ENCODE measurements around the gene ANO9. TPM values are rescaled to one million over a fixed set of nuclear protein-coding genes. Genes with fewer than 3 reads are reported as not detected.

ANO9 gene
- total RNA-seq, 2 donors from 2014 or later = 34.3 to 56.5 TPM

- Mint-ChIP-seq H3K27ac (no peak overlapping the region), H3K27me3 (ENCODE audit: low read depth) (peaks cover 34% of the 10 kb centered on the region), H3K4me1 (ENCODE audit: low read depth) (peaks cover 11% of the 10 kb centered on the region), H3K9me3 (no peaks in the 10 kb centered on the region), H3K4me3 (peak overlapping the region; percentile 81 to 83), H3K36me3 (ENCODE audit: insufficient read depth in 2 of 2) (peaks cover 2% of the 10 kb centered on the region in 2 donors)
- DNase-seq (no peak), ATAC-seq (replicated peaks in 1 of 2) (no peak)
These were observed 73.1 kb downstream of the ANO9 start for GRCh38 chr11:368414-369335.

- Mint-ChIP-seq H3K27ac (no peak overlapping the region), H3K36me3 (ENCODE audit: insufficient read depth in 2 of 2) (peaks cover 2% of the 10 kb centered on the region in 2 donors), H3K4me1 (ENCODE audit: low read depth) (peaks cover 11% of the 10 kb centered on the region), H3K4me3 (peak overlapping the region; percentile 81 to 83), H3K27me3 (ENCODE audit: low read depth) (peaks cover 34% of the 10 kb centered on the region), H3K9me3 (no peaks in the 10 kb centered on the region)
- ATAC-seq (replicated peaks in 1 of 2) (no peak), DNase-seq (no peak)
These were observed 73.8 kb downstream of the ANO9 start for GRCh38 chr11:367956-368413.

Other genes with a start within 250 kb of the ANO9 start
- gene SCGB1C1, start 248.9 kb downstream of the ANO9 start, total RNA-seq = not detected
- 10 to 100 TPM; 64.6 to 76.8 TPM for gene BET1L, start 234.6 kb downstream of the ANO9 start, total RNA-seq
- 100 to 1,000 TPM; 118 to 134 TPM for gene RIC8A, start 234.3 kb downstream of the ANO9 start, total RNA-seq
- gene SIRT3, start 205.7 kb downstream of the ANO9 start, total RNA-seq = 10 to 100 TPM; 36.5 to 39.0 TPM
- 100 to 1,000 TPM; 133 to 174 TPM for gene PSMD13, start 205.0 kb downstream of the ANO9 start, total RNA-seq
- 1 to 10 TPM; 1.5 to 3.2 TPM for gene NLRP6, start 163.6 kb downstream of the ANO9 start, total RNA-seq
- gene PGGHG, start 152.9 kb downstream of the ANO9 start, total RNA-seq = 100 to 1,000 TPM; 161 to 273 TPM
- not detected for gene IFITM5, start 142.5 kb downstream of the ANO9 start, total RNA-seq
- gene IFITM2, start 134.2 kb downstream of the ANO9 start, total RNA-seq = 100 to 1,000 TPM; 542 to 639 TPM
- 100 to 1,000 TPM; 306 to 384 TPM for gene IFITM1, start 128.0 kb downstream of the ANO9 start, total RNA-seq
- gene IFITM3, start 121.2 kb downstream of the ANO9 start, total RNA-seq = 10 to 100 TPM; 24.4 to 75.8 TPM
- gene B4GALNT4, start 72.5 kb downstream of the ANO9 start, total RNA-seq = 1 to 10 TPM; 2.1 to 2.7 TPM
- 1 to 10 TPM in 1 of 2 donors, under 1 TPM in 1; 0.16 to 1.2 TPM for gene PKP3, start 47.8 kb downstream of the ANO9 start, total RNA-seq
- gene SIGIRR, start 27.0 kb downstream of the ANO9 start, total RNA-seq = 10 to 100 TPM; 59.3 to 68.4 TPM
- 10 to 100 TPM; 20.6 to 22.5 TPM for gene PTDSS2, start 8.3 kb upstream of the ANO9 start, total RNA-seq
- 10 to 100 TPM; 88.9 to 95.3 TPM for gene RNH1, start 65.2 kb upstream of the ANO9 start, total RNA-seq
- 10 to 100 TPM; 28.8 to 40.1 TPM for gene HRAS, start 93.6 kb upstream of the ANO9 start, total RNA-seq
- gene LRRC56, start 95.5 kb upstream of the ANO9 start, total RNA-seq = 1 to 10 TPM; 1.2 to 3.1 TPM
- 1 to 10 TPM; 3.1 to 5.5 TPM for gene LMNTD2, start 118.7 kb upstream of the ANO9 start, total RNA-seq
- 10 to 100 TPM; 13.5 to 14.2 TPM for gene RASSF7, start 119.0 kb upstream of the ANO9 start, total RNA-seq
- gene PHRF1, start 134.5 kb upstream of the ANO9 start, total RNA-seq = 10 to 100 TPM; 29.7 to 31.0 TPM
- 10 to 100 TPM; 46.7 to 95.8 TPM for gene IRF7, start 173.9 kb upstream of the ANO9 start, total RNA-seq
- under 1 TPM in 1 of 2 donors, not detected in 1; 0.09 TPM for gene CDHR5, start 182.9 kb upstream of the ANO9 start, total RNA-seq
- not detected for gene SCT, start 185.2 kb upstream of the ANO9 start, total RNA-seq
- gene DRD4, start 195.3 kb upstream of the ANO9 start, total RNA-seq = 1 to 10 TPM; 1.7 to 2.0 TPM

All from activated T-cell treated with anti-CD3 and anti-CD28 coated beads, Interleukin-2, amount 50 U/mL, for 72 hours (primary cell).